ENCODE measurements around the gene PRR35.
"Not testable (repeated sequence)": the region's sequence is repeated elsewhere in the genome, so short reads cannot be mapped to it uniquely, and the experiment has no call there.

The PRR35 gene

DNA sequence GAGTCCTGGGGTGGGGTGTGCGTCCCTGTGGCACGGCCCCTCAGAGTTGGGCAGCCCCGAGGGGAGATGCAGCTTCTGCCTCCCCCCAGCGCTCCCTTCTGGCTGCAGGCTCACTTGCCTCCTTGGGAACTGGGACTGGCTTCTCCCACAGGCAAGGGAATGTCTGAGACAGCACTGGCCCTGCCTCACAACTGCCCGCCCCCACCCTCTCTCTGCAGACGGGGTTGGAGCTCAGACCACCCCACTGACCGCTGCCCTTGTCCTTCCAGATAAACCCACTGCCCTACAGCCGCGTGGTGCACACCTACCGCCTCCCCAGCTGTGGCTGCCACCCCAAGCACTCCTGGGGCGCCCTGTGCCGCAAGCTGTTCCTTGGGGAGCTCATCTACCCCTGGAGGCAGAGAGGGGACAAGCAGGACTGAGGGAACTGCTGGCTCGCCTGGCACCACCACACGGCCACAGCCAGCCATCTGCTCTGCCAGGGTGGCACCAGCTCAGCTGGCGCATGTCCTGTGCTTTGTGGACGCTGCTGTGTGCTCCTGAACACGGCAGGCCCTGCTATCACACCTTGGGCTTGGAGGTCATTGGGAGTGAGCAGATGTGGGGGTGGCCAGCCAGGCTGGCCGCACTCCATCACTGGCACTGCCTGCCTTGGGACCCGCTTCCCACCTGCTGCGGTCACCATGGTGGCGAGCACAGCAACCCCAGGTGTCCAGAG is 22.6 kb downstream of the PRR35 start:
- DNase-seq, result no peak

DNA sequence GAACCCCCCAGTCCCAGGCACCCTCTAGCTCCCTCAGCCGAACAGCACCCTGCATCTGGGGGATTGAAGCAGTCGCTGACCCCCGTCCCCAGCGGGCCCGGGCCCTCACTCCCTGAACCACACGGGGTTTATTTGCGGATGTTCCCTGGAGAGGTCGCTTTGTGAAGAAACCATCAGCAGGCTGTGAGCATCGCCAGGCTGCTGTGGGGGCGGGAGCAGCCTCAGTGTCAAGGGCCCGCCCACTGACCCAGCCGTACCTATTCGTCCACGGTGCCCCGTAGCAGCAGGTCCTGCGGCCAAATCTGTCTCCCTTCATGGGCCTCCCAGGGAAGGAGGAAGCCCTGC is 23.2 kb downstream of the PRR35 start:
- DNase-seq, result no peak

DNA sequence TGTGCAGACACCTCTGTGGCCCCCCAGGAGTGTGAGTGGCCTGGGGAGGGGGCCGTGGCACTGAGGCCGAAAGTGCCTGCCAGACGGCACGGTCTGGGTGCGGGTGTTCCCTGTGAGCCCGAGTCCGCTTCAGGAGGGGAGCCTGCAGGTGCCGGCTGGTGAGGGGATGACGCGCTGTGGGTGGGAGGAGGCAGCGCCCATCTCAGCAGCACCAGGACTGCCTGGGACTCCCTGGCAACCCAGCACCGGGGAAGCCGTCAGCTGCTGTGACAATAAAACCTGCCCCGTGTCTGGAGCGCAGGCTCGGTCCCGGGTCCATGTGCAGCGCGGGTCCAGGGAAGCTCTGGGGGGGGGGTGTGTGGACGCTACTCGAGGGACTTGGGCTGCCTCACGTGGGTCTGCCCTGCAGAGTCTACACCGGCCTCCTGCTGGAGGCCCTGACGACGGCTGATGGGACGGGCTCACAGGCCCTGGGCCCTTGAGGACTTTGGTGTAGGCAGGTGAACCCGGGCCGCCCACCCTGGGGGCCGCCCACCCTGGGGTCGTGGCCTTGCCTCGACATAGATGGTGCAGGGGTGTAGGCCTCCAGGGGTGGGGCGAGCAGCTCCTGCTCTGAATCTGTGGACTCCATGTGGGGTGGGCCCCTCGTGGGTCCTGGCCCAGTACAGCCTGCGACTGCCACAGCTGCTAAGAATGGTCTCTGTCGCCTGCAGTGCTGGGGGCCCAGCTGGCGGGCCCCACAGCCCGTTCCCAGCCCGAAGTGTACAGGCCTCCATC is 23.8 kb downstream of the PRR35 start:
- no peak for DNase-seq

DNA sequence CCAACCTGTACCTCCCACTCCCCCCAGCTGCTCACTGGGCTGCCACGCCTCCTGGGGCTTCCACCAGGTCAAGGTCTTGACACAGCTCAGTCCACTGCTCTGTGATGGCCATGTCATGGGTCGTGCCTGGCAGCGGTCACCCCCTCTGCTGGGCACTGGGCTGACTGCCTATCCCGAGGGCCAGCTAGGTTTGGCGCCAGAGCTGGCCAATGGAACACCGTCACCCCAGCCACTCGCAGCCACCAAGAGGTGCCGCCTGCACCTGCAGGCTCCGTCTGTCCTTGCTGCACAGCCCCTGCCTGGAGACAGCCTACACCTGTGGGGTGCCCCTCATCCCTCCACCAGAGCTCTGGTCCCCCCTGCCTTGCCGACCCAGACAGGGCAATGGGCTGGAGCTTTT is 25.2 kb downstream of the PRR35 start:
- DNase-seq, result no peak

- no peak for DNase-seq
Measured at GRCh38 chr16:586047-586644, 26.0 kb downstream of the PRR35 start.

DNA sequence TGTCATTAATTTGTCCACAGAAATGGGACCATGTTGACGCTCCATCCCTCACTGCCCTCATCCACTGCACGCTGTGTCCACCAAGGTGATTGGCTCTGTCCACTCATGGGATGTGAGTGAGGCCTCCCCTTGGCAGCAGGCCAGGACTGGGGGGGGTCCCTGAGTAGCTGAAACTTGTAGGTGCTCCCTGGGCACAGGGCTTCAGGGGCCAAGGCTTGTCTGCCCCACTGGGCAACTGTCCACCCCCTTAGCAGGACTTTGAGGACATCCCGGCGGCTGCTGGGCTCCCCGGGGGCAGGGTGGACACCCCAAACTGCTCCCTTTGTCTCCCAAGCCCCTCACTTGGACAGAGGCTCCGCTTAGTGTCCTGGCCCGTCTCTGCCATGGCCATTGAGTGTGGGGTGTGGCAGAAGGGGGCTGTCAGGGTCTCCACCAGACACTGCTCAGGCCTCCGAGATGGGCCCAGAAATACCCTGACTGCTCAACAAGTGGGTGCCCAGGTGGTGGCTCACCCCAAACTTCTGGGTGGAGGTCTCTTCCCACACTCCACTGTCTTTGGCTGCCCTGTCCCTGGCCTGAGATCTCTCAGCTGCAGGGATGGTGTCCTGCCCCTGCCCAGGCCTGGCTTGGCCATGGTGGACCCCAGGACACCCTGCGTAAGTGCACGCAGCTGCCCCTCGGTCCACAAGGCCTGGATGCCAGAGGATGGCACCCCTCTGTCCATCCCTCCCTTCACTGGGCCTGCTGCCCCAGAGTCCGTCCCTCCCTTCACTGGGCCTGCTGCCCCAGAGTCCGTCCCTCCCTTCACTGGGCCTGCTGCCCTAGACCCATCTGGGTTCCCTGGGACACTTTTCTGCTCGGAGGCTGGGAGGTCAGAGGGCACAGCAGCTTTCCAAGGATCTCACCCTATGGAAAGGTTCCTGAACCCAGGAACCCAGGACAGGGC is 26.7 kb downstream of the PRR35 start:
- no peak for DNase-seq

GRCh38 chr16:588639-588888 is 28.4 kb downstream of the PRR35 start:
- no peak for DNase-seq

GRCh38 chr16:588889-589657 is 28.9 kb downstream of the PRR35 start:
- DNase-seq, result peak; percentile 86

DNA sequence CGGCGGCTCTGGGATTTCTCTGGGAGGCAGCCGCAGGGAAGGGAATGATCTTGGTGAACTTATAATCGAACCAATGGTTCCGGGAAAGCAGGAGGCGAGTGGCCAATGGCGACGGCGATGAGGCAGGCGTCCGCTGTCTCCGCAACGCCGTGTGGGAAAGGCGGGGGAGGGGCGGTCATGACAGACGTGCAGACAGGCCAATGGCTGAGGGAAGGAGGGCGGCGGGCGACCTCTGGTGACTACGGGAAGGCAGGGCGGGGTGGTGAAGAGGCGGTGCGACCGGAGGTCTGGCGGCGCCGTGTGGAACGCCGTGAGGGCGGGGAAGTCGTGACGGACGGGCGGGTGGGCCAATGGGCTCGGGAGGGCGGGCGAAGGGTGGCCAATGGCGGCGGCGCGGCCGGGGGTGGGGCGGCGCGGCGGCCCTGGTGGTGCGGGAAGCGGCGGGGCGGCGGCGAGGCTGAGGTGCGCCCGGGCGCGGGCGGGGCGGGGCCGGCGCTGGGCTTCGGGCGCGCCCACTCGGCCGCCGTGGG is 29.5 kb downstream of the PRR35 start, which contains the start of gene RAB40C:
Gene RAB40C, plus strand, starts transcription at position 409 of the 530 bp plus-strand sequence. CDS start 226 bp downstream, outside the sequence.
- peak; percentile 86 for DNase-seq

DNA sequence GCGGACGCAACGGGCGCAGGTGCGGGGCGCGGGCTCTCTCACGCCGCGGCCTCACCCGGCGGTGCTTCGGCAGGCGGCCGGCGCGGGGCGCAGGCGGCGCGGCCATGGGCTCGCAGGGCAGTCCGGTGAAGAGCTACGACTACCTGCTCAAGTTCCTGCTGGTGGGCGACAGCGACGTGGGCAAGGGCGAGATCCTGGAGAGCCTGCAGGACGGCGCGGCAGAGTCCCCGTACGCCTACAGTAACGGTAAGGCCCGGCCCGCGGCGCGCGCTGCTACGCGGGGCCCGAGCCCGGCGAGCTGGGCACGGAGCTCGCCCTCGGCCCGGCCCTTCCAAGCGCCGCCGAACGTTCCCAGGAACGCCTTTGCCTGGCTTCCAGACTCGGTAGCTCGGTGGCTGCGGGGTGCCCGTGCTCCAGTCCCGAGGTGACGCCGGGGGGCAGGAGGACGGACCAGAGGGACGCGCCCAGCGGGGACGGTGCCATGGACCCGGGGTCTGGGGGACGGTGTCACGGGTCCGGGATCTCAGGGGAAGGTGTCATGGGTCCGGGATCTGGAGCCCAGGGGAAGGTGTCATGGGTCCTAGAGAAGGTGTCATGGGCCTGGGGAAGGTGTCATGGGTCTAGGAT is 30.1 kb downstream of the PRR35 start:
- DNase-seq, result no peak

DNA sequence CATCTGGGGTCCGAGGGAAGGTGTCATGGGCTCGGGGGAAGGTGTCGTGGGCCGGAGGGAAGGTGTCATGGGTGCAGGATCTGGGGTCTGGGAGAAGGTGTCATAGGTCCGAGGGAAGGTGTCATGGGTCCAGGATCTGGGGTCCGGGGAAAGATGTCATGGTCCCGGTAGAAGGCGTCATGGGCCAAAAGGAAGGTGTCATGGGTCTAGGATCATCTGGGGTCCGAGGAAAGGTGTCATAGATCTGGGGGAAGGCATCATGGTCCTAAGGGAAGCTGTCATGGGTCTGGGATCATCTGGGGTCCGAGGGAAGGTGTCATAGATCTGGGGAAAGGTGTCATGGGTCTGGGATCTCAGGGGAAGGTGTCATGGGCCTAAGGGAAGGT is 30.6 kb downstream of the PRR35 start:
- no peak for DNase-seq

DNA sequence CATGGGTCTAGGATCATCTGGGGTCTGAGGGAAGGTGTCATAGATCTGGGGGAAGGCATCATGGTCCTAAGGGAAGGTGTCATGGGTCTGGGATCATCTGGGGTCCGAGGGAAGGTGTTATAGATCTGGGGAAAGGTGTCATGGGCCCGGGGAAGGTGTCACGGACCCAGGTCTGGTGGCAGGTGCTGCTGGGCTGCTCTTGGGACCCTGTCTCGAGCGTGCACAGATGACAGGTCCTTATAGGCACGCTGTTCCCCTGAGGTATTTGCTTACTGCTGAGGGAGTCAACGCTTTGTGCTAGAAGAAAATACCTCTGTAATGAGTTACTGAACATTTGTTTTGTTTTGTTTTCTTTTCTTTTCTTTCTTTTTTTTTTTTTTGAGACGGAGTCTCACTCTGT is 31.0 kb downstream of the PRR35 start:
- DNase-seq, result no peak

- no peak for DNase-seq
Measured at GRCh38 chr16:591892-592517, 31.8 kb downstream of the PRR35 start.

DNA sequence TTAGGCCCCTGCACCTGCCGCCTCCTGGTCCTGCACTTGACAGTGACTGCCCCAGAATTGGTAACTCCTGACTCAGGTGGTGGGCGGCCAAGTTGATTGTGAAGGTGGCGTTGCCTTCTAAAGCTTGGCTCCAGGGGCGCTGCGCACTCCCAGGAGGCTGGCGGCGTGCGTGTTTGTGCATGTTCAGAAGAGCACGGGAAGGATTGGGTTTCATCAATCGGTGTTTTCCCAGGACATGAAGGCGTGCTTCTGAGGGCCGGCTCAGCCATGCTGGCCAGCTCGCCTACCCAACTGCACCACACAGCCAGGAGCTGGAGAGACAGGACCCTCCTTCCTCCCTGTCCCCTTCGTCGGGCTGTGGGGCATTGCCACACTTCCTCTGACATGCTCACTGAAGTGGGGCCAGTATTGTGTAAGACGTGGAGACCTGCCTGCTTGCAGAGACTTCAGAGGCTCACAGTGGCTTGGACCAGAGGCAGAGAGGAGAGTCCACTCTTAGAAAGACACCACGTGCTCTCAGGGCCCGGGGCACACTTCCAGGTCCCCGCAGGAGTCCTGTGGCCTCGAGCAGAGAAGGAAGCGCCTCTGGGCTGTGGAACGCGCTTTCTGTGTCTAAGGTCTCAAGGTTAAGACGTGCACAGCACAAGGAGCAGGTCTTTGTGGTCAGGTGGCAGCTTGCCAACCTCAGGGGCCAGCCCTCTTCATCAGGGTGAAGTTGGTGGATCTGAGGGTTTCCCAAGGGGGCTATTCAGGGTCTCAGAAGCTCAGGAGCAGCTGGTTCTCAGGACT is 32.5 kb downstream of the PRR35 start:
- DNase-seq, result no peak

- no peak for DNase-seq
Measured at GRCh38 chr16:593406-593805, 33.2 kb downstream of the PRR35 start.

DNA sequence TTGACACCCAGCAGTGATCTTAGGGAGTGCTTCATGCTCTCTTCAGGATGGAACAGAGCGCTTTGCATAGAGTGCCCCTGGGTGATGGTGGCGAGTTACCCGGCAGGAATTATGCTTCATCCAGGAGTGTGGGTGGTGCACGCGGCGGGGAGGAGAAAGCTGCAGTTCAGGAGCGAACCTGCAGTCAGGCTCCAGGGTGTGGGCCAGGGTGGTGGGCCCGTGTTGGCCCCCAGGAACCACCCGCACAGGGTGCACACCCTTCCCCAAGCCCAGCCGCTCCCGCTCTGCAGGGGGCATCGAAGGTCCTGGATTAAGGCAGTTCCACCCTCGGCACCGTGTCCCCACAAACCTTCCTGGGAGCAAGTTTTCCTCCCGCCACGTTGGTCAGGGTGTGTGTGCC is 33.6 kb downstream of the PRR35 start:
- no peak for DNase-seq

DNA sequence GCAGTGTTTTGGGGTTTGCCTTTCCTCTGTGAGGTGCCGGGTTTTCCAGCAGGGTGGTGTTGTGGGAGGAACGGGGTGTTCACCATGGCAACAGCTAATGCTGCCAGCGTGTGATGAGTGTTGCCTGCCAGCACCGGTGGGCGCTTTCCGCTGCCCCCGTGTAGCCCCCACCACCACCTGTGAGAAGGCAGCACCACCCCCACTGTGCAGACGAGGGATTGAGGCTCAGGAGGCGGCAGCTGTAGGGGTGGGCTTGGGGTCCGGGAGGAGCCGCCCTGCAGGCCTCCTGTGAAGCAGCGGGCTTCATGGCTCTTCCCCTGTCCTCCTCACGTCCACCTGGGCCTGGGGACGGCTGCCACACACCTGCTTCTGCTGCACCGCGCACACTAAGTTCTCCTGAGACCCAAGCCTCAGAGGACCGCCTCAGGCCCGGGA is 34.9 kb downstream of the PRR35 start:
- DNase-seq, result no peak

- DNase-seq, result no peak
Measured at GRCh38 chr16:595942-596735, 35.9 kb downstream of the PRR35 start.

- no peak for DNase-seq
Measured at GRCh38 chr16:596736-597060, 36.5 kb downstream of the PRR35 start.

DNA sequence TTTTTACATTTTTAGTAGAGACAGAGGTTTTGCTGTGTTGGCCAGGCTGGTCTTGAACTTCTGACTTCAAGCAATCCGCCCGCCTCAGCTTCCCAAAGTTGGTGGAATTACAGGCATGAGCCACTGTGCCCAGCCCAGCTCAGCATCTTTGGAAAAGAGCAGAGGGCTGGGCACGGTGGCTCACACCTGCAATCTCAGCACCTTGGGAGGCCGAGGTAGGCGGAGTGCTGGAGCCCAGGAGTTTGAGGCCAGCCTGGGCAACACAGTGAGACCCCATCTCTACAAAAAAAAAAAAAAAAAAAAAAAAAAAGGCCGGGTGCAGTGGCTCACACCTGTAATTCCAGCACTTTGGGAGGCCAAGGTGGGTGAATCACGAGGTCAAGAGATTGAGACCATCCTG is 37.5 kb downstream of the PRR35 start:
- DNase-seq, result not testable (repeated sequence)

Data from NCI-H446 treated with DMSO at 0.1 percent for 48 hours (cell line).